Adrenal gland (tissue), 12 donors: Measurements from ENCODE around the gene LAMP1. TPM values are rescaled to one million over a fixed set of nuclear protein-coding genes. Genes with fewer than 3 reads are reported as not detected.
A peak's percentile ranks its signal among the peaks of the same experiment; 100 is the strongest.

Experiments used
- DNase-seq, 7 donors: peaks; one replicate each; pipeline ENCODE4 v3.0.0-alpha.2; 2019 to 2020
- H3K27ac ChIP-seq, 5 donors: fragments of 200-600 bp; sonication (generic) in 4 of 5; 1 replicate in 3 of 5; 2 replicates in 2 of 5; pipeline versions ENCODE4 v1.5.1 to v1.8.0; 2016 to 2020; ENCODE audit warnings: mild to moderate bottlenecking in 1 of 5
- H3K27me3 ChIP-seq: fragments of 200-600 bp; 2 replicates; pipeline ENCODE4 v1.8.0; 2021
- H3K36me3 ChIP-seq, 2 donors: fragments of 200-600 bp; replicated peaks in 1 of 2; 1 replicate in 1 of 2; 2 replicates in 1 of 2; pipeline versions ENCODE4 v1.5.1 to v1.8.0; 2018 to 2022
- H3K4me1 ChIP-seq, 2 donors: fragments of 200-600 bp; replicated peaks in 1 of 2; 1 replicate in 1 of 2; 2 replicates in 1 of 2; pipeline versions ENCODE4 v1.5.1 to v1.8.0; 2018 to 2021
- H3K4me3 ChIP-seq, 4 donors: fragments of 200-600 bp; sonication (generic) in 3 of 4; one replicate each; pipeline ENCODE4 v1.5.1; 2016 to 2018
- H3K9me3 ChIP-seq, 3 donors: fragments of 200-600 bp; sonication (generic) in 1 of 3; replicated peaks in 1 of 3; 1 replicate in 2 of 3; 2 replicates in 1 of 3; pipeline versions ENCODE4 v1.5.1 to v1.8.0; 2016 to 2021
- POLR2A ChIP-seq, 2 donors: fragments of 450-650 bp; IDR thresholded peaks; one replicate each; pipeline ENCODE4 v1.6.1; 2017; ENCODE audit warnings: antibody characterized with exemption in 2 of 2, mild to moderate bottlenecking in 2 of 2, moderate library complexity in 1 of 2
- WGBS, 4 donors: extraction: QIAGEN DNeasy Blood & Tissue Kit in 2 of 4; methylation state at CpG; one replicate each; pipeline versions ENCODE4 v1.1.5 to v1.1.7; 2013 to 2017; 5-methylcytosine and 5-hydroxymethylcytosine counted together
- intact Hi-C, 2 donors: fragments of 100-400 bp; cut with DNase I; formaldehyde crosslinking; loops; one replicate each; pipeline versions ENCODE4 v1.14.1 to v1.15.0; 2022 to 2023
- polyA plus RNA-seq, 3 donors: library from polyadenylated mRNA; stranded (reverse); fragments of 200-250 nt in 2 of 3; fragments of 350-450 nt in 1 of 3; fragmentation: Illumina TruSeq in 1 of 3; extraction: RNeasy Lipid Tissue Mini Kit (QIAGEN cat#74804) in 1 of 3; gene quantifications; one replicate each; pipeline ENCODE4 v1.2.3, GENCODE V29; 2013 to 2014
- total RNA-seq, 9 donors: library from RNA; depleted of rRNA in 4 of 9; stranded (reverse); fragments of >200 nt in 4 of 9; fragments of 120-200 nt in 1 of 9; fragmentation: NEBNext Ultra II Directional in 1 of 9; extraction: Animal tissue kit (Norgen Biotek cat#: 25700) in 1 of 9; gene quantifications; one replicate each; pipeline versions ENCODE4 v1.1.0 to v1.2.4, GENCODE V29; 2013 to 2023
- TF ChIP-seq, protein P1 (sequence below), 6 experiments: fragments of 450-650 bp in 4 of 6; fragments of 200-600 bp in 2 of 6; sonication (generic) in 1 of 6; IDR thresholded peaks; 1 replicate in 5 of 6; 2 replicates in 1 of 6; pipeline versions ENCODE4 v1.5.1 to v1.8.0; 2016 to 2021; ENCODE audit warnings: antibody characterized with exemption in 6 of 6, mild to moderate bottlenecking in 2 of 6, moderate library complexity in 1 of 6
- donor health status: healthy with polysubstance abuse.
- donor health status: Bipolar disorder and iron deficiency.
- donor health status: DM: yes; HTN: yes; CAD: no.
- donor health status: DM: no; HTN: no; CAD: no.
- donor health status: DM: no; HTN: no; CAD: no.
- donor health status: DM: yes; HTN: yes; CAD: no.

Gene LAMP1
- total and polyA plus RNA-seq, 12 donors, result 40.6 to 267 (median 172) TPM

- H3K27me3 ChIP-seq, result no peaks in the 10 kb centered on the region
- H3K4me3 ChIP-seq, result no peak overlapping the region
- intact Hi-C loops, result no loop called here
- TF ChIP-seq POLR2A (IDR thresholded peaks at IDR 0.05), result no peak
- TF ChIP-seq, protein P1, sequence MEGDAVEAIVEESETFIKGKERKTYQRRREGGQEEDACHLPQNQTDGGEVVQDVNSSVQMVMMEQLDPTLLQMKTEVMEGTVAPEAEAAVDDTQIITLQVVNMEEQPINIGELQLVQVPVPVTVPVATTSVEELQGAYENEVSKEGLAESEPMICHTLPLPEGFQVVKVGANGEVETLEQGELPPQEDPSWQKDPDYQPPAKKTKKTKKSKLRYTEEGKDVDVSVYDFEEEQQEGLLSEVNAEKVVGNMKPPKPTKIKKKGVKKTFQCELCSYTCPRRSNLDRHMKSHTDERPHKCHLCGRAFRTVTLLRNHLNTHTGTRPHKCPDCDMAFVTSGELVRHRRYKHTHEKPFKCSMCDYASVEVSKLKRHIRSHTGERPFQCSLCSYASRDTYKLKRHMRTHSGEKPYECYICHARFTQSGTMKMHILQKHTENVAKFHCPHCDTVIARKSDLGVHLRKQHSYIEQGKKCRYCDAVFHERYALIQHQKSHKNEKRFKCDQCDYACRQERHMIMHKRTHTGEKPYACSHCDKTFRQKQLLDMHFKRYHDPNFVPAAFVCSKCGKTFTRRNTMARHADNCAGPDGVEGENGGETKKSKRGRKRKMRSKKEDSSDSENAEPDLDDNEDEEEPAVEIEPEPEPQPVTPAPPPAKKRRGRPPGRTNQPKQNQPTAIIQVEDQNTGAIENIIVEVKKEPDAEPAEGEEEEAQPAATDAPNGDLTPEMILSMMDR (IDR thresholded peaks at IDR 0.05), result no peak
- 70 to 80% (median 72%) methylated on average over 6 of the region's 6 CpGs for WGBS, 4 donors
- H3K9me3 ChIP-seq, result no peaks in the 10 kb centered on the region
- H3K4me1 ChIP-seq, result peaks cover 8 to 9% of the 10 kb centered on the region in 2 donors
- no peak overlapping the region for H3K27ac ChIP-seq
- no peaks in the 10 kb centered on the region for H3K36me3 ChIP-seq
- no peak for DNase-seq
Measured at GRCh38 chr13:113358653-113359190, 61.7 kb downstream of the LAMP1 start.

DNA sequence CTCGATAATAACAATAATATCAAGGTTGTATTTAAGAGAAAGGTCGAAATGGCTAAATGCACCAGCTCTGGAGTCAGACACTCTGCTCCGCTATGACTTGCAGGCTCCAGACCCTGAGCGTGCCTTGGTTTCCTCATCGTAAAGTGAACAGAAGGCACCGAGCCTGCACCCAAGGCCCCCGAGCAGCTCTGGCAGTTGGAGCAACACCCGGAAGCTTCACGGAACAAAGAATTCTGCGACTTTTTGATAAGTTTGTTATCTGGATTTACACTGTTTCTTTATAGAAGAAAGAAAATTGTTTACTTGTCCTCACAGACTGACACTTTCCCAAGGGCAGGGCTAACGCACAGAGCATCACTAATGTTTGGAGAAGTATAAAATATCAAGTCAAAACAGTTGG lies 62.5 kb downstream of the LAMP1 start:
- H3K36me3 ChIP-seq, result no peaks in the 10 kb centered on the region
- 85 to 89% (median 89%) methylated on average over 11 of the region's 11 CpGs for WGBS, 4 donors
- no peak overlapping the region for H3K4me3 ChIP-seq
- DNase-seq, result no peak
- TF ChIP-seq POLR2A (IDR thresholded peaks at IDR 0.05), result no peak
- TF ChIP-seq, protein P1 (IDR thresholded peaks at IDR 0.05), result no peak
- no peaks in the 10 kb centered on the region for H3K9me3 ChIP-seq
- intact Hi-C loops, result no loop called here
- peaks cover 8 to 9% of the 10 kb centered on the region in 2 donors for H3K4me1 ChIP-seq
- no peak overlapping the region for H3K27ac ChIP-seq
- H3K27me3 ChIP-seq, result no peaks in the 10 kb centered on the region

DNA sequence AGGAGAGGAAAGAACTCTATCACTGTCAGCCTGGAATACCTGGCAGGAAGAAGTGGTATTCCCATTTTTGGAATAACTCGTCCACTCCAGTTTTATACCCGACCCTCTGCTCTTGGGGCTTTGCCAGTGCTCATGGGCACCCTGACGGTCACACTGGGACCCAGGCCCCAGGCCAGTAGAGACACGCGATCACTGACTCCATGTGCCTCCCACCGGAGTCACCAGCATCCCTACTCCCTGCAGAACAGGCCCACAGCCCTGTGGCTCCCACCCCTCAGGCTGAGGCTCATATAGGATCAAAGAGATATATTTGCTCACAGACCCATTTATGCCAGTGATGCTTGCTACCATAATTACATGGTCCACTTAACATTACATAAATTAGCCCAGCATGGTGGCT lies 63.4 kb downstream of the LAMP1 start:
- Histone ChIP-seq H3K4me1 (peaks cover 8 to 9% of the 10 kb centered on the region in 2 donors), H3K27ac (no peak overlapping the region), H3K36me3 (no peaks in the 10 kb centered on the region), H3K9me3 (no peaks in the 10 kb centered on the region), H3K27me3 (no peaks in the 10 kb centered on the region), H3K4me3 (no peak overlapping the region)
- 89 to 93% (median 92%) methylated on average over 6 of the region's 6 CpGs for WGBS, 4 donors
- no peak for TF ChIP-seq POLR2A (IDR thresholded peaks at IDR 0.05)
- TF ChIP-seq, protein P1 (IDR thresholded peaks at IDR 0.05), result no peak
- intact Hi-C loops, result no loop called here
- DNase-seq, result peak in 2 of 7 donors; percentile 16 to 36

DNA sequence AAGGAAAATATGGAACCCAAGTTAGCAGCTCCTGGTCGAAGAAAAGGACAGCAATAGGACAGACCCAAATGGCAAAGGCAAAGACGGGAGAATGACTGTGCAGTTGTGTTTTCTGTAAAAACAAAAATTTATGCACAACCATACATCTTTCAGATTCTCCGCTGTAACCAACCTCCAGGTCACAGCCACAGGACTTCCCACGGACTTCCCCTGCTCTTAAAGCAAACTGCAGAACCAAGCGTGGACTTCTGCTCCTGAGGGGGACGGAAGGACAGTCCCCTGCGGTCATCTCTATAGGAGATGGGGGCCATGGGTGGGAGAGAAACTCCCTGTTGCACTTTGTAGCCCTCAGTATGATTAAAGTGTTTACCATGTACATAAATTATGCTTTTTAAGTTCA lies 64.4 kb downstream of the LAMP1 start:
- peak in 1 of 7 donors; percentile 39 for DNase-seq
- 61 to 83% (median 67%) methylated on average over 7 of the region's 7 CpGs for whole genome bisulfite sequencing, 4 donors
- intact Hi-C loops, result no loop called here

More for the DNA sequence above, 64.4 kb downstream of the LAMP1 start:
- Histone ChIP-seq H3K27ac (no peak overlapping the region), H3K4me1 (peaks cover 8 to 9% of the 10 kb centered on the region in 2 donors), H3K9me3 (no peaks in the 10 kb centered on the region), H3K27me3 (no peaks in the 10 kb centered on the region), H3K36me3 (no peaks in the 10 kb centered on the region), H3K4me3 (no peak overlapping the region)
- TF ChIP-seq, protein P1 (IDR thresholded peaks at IDR 0.05), result no peak
- no peak for TF ChIP-seq POLR2A (IDR thresholded peaks at IDR 0.05)
